ENCODE data around the gene ATG14.
"Not testable (repeated sequence)": the region's sequence is repeated elsewhere in the genome, so short reads cannot be mapped to it uniquely, and the experiment has no call there.

Gene ATG14

DNA sequence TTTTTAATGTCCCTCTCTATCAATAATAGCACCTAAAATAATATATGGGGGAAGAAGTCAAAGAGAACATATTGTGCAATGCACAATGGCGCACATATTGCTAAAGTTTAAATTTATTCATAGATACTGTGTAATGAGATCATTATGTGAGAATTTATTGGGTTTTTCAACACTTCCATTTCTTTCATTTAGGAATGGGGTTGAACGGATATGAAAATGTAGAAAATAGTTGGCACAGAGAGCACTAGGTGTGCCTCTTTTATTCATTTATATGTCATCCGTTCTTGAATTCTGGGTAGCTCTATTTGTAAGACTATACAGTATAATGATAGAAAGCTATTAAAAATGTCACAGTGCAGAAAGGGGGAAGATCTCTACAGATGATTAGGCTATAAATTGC, 63.9 kb downstream of the ATG14 start:
- DNase-seq, result no peak

DNA sequence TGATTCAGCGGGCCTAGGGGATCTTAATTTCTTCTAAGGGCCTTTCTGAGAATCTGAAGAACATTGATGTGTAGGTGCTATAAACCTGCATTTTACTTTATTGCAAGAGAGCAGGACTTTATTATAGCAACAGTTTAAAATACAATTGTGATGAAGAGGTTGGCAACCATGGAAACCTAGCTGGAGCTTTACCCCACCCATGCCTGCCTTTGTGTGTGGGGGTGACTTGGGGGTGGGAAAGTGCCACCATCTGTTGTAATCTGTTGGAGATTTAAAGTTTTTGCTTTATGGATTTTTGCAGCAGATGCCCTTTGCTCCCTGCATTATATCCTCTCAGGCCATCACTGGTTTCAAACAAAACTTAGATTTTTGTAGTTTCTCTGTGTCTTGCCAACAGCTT, 64.6 kb downstream of the ATG14 start:
- no peak for DNase-seq

DNA sequence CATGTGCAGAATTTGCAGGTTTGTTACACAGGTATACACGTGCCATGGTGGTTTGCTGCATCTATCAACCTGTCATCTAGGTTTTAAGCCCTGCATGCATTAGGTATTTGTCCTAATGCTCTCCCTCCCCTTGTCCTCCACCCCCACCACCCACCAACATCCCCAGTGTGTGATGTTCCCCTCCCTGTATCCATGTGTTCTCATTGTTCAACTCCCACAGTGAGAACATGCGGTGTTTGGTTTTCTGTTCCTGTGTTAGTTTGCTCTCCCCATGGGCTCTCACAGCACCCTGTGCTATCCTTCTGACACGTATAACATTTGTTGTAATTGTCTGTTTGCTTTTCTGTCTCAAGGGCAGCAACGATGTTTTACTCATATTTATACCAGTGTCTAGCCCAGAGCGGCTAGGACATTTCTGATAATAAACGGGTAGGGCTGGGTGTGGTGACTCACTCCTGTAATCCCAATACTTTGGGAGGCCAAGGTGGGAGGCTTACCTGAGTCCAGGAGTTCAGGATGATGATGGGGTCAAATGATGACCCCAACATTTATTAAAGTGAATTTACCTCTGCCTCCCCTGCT, 67.0 kb downstream of the ATG14 start:
- not testable (repeated sequence) for DNase-seq

DNA sequence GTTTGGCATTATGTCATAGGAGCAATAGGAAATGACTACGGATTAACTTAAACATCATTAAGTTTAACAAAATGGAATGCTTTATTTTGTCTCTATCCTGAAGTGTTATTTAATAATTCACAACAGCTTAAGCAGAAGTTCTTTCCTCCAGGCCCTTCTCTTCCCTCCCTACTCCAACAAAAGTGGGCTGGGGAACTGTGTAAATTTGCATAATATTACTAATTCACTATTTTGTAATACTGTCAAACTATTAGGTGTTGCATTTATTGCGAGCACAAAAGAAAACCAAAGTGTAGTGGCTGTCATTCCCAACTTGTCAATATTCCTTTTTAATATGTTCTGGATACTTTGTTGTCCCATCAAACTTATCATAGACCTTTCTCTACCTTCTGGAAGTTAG, 69.8 kb downstream of the ATG14 start:
- DNase-seq, result no peak

DNA sequence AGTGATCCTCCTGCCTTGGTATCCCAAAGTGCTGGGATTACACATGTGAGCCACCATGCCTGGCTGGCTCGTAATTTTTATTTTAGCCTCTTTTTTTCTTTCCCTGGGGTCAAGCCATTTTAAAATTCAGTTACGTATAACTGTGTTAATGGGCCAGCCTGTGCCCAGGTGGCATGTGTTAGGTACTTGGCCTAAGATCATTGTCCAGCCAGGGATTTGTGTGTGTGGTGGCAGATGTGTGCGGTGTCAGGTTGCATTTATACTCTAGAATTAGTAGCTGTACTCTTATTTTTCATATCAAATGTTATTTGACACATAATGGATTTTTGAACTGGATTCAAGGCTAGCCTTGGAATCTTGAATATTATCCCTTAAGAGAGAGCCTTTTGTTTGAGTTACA, 71.1 kb downstream of the ATG14 start:
- no peak for DNase-seq

DNA sequence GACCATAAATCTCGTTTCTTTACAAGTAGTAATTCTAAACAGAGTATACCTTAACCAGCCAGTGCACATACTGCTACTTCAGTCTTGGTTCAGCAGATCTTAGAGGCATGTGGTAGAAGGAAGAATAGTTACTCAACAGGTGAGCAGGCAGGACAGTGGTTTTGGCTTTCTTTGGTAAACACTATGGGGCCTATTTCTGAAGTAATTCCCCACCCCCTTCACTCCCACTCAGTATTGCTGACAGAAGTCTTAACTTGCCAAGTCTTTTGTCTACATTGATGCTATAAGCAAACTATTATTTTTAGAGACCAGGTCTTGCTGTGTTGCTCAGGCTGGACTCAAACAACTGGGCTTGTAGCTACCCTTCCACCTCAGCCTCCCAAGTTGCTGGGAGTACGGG, 71.9 kb downstream of the ATG14 start:
- DNase-seq, result peak; percentile 34

DNA sequence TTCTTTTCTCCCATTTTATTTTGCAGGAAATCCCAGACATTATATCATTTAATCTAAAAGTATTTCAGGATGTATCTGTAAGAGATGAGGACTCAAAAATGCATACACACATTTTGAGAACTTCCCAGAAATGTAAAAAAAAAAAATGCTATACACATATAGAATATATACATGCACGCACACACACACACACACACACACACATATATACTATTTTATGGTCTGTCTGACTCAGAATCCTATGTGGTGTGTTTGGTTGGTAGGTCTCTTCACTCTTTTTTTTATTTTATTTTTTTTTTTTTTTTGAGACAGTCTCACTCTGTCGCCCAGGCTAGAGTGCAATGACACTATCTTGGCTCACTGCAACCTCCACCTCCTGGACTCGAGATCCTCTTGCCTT, 74.9 kb downstream of the ATG14 start:
- DNase-seq, result no peak

DNA sequence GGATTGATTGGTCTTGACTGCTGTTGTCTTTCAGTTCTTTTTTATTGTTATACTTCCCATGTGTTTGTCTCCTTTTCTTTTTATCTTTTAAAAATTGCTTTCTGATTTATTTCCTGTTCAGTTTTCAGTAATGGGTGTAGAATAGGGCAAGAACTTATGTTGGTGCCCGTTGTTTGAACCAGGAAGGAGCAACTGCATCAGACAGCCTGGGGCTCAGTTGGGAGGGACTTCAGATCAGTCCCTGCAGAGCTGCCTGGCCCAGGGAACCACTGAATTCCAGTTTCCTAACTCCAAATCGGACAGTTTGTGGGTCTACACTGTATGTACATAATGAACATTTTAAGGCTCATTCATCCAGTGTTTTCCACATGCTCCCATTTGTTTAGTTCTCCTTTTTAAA, 75.5 kb downstream of the ATG14 start:
- DNase-seq, result no peak

DNA sequence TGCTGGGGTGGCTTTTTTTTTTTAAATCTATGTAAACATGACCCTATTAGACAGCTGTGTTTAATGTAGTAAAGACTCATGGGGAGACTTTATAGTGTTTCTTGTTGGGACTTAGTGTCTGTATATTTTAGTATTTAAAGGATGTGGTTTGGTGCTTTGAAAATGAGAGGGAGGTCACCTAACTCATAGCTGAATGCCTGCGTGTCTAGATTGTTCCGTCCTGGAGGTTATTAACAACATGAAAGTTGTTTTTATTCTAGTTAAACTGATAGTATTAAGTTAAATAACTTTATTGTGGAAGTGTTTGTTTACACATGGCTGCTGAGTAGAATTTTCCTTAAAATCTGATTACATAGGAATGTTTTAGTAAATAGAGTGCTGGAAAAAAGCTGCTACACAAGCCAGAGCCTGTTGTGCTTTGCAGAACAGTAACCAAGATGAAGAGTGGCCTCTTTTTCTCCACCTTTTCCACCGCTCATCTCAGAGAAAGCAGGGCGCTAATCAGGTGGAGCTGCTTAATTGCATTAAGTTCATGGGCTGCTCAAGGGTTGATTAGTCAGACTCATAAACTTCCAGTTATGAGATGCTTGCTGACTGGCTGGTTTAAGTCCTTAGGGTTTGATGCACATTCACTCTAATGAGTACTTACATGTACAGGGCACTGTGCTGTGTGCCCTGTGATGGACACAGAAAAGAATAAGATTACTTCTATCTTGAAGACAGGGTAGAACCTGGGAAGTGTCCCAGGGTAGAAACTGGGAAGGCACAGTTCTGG, 77.7 kb downstream of the ATG14 start:
- DNase-seq, result no peak

DNA sequence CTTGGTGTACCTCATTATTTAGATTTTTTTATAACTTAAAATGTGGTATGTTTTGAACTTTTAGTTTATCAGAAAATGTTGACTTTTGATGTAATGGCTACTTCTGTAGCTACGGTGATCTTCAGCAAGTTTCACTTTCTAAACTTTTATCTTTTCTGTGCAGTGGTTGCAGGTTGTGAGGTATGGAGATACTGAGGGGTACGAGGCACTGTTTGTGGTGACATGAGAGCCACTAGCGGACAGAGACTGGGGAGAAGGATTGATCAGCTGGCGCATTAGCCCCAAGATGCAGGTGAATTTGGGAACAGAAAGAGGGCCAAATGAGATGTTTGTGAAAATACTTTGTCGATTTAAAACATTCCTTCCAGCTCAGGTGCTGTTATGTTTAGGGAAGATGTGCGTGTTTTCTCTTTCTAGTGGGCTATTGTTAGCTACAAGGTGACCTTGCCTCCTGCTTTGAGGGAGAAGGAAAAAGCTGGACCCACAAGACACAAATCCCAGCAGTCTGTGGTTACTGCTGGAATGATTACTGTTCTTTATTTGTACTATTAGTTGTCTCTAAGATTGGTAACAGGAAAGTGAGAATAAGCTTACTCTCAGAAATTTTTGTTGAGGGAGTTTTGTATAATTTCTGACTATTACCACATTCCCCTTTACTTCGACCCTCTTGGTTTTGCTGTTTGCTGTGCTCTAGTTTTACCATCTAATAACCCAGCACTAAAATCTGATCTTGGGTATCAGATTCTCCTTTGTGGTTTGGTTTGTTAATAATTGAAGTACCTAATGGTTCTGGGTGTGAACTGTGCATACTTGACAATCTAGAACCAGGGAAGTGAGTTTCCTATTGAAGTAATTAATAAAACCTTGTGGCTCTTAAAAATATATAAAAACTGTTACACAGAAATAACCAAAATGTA, 78.7 kb downstream of the ATG14 start:
- no peak for DNase-seq

DNA sequence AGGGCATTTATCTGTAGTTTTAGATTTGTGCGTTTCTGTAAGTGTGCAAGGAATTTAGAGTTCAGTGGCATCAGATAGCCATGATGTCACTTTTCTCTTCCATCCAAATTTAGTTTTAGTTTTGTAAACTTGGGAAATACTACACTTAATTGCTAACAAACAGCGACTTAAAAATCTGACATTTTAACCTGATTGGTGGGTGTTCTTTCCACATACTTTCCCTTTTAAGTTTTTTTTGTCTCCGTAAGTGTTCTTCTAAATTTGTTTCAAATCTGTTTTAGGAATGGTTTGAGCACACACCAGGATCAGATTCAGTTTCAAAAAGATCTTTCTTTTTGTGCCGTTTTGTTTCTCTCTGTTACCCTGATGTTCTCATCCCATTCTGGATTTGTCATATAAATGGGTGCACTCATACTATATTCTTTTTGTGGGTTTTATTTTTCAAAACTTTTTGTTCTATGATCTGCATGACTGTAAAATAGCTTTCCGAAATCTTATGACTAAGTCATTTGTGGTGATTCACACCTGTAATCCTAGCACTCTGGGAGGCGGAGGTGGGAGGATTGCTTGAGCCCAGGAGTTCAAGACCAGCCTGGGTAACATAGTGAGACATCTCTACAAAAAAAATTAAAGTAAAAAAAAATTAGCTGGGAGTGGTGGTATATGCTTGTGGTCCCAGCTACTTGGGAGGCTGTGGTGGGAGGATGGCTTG, 81.5 kb downstream of the ATG14 start:
- DNase-seq, result peak; percentile 59

DNA sequence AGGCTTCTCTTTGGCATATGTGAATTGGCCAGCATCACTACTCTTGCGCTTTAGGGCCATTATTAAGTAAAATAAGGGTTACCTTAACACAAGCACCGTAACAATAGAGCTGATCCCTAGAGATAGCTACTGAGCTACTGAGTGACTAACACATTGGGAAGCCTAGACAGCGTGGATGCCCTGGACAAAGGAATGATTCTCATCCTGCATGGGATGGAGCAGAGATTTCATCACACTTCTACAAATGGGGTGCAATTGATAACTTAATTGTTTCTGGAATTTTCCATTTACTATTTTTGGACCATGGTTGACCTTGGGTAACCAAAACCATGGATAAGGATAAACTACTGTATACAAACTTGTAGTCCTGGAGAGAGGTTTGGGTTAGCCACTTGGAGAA, 83.3 kb downstream of the ATG14 start:
- DNase-seq, result no peak

DNA sequence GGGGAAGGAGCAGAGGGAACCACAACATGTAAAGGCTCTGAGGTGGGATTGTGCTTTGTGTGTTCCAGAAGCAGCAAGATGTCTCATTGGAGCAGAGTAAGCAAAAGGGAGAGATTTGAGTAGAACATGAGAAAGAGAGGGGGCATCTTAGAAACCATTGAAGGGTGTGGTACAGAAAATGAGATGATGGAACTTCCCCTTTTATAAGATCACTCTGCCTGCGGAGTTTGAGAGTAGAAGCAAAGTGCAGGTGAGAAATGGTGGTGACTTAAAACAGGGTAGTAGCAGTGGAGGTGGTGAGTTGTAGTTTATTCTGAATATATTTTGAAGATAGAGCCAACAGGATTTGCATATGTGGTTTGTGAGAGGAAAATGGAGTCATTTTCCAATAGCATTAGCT, 84.5 kb downstream of the ATG14 start:
- DNase-seq, result no peak

DNA sequence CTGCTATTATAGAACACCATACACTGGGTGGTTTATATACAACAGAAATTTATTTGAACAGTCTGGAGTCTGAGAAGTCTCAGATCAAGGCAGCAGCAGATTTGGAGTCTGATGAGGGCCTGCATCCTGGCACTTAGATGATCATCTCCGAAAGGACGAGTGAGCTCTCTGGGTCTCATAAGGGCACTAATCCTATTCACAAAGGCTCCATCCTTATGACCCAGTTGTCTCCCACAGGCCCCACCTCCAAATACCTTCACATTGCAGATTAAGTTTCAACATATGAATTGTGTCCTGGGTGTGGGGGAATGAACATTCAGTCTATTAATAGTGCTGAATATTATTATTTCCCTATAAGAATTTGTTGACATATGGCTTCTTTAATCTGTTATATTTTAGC, 86.8 kb downstream of the ATG14 start:
- no peak for DNase-seq

DNA sequence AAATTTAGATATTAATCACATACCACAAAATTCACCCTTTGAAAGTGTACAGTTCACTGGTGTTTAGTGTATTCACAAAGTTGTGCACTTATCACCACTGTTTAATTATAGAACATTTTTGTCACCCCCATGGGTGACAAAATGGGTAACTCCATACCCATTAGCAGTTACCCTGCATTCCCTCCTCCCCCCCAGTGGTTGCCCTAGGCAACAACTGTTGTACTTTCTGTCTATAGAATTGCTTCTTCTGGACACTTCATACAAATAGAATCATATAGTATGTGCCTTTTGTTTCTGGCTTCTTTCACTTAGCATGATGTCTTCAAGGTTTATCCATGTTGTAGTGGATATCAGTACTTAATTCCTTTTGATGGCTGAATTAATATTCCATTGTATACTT, 87.7 kb downstream of the ATG14 start:
- no peak for DNase-seq

DNA sequence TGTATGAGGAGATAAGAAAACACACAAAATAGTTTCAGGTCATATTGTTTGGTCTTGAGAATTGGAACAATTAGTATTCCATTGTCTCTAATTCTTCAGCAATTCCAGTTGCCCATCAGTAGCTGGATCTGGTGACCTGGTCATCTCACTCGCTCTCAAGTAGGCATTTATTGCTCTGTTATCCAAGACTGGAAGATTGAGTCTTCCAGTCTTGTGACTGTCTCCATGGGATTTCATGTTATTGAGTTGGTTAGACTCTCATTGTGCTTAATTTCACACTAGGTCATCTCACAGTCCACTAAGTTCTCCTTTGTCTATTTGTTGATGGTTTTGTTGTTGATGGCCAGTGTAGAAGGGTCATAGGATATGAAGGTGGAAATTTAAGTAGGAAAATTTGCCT, 92.9 kb downstream of the ATG14 start:
- DNase-seq, result no peak

DNA sequence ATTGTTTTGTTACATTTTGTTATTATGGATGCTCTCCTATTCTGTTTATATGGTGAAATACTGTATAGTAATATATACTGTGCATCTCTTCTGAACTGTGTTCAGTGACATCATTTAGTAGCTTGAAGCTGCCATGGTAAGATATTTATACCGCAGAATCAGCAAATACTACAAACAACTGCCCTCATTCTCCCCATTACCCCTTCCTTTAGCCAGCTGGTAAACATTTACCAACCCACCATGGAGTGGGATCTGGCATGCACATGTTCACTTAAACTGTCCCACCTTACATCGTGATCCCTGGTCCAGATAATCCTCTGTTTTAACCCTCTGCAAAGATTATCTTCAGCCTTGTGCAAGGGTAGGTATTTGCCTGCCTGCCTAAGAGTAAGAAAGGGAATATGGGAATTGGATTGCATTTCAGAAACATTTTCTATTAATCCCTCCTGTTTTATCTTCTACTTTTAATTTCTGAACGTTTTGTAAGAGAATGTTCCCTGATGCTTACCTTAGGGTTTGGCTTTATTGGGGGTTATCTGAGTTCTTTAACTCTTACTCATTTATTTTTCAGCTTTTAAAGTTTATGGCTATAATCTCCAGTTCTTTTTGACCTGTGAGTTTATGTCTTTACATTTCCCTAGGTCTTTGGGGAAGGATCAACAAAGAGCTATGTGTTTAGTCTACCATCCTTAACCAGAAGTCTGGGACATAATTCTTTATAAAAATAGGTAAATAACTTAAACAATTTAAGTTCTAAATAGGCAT, 93.9 kb downstream of the ATG14 start:
- DNase-seq, result no peak

DNA sequence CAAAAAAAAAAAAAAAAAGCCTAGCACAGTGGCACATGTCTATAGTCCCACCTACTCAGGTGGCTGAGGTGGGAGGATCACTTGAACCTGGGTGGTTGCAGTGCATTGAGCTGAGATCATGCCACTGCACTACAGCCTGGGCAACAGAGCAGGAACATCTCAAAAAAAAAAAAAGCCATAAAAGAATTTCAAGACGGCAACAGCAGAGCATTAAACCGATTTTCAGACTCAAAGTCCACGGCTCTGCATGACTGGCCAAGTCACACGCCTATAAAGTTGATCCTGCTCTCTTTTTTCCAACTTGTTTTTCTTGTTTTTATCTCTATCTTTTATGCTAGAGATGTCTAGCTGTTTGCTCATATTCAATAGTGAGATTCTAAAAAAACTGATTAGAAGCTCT, 95.1 kb downstream of the ATG14 start:
- DNase-seq, result no peak
